Endothelial cell of umbilical vein (primary cell): ENCODE data around the gene DIP2A.

Experiments
- CTCF ChIP-seq, 2 donors: IDR thresholded peaks; 1 replicate in 1 of 2; 2 replicates in 1 of 2; pipeline ENCODE4 v1.5.1; 2011; ENCODE audit warnings: low read length in 2 of 2, mild to moderate bottlenecking in 2 of 2, moderate library complexity in 2 of 2, control low read depth in 1 of 2, inconsistent platforms in 1 of 2, low read depth in 1 of 2; ENCODE audit not compliant: insufficient read depth in 1 of 2; ENCODE audit errors: extremely low read depth in 1 of 2
- EZH2 ChIP-seq: IDR thresholded peaks from 2 replicates; pipeline ENCODE4 v1.6.1; 2012; ENCODE audit warnings: borderline replicate concordance, low read depth, mild to moderate bottlenecking, moderate library complexity, low read length, inconsistent platforms; ENCODE audit not compliant: severe bottlenecking
- JUN ChIP-seq: IDR thresholded peaks from 2 replicates; pipeline ENCODE4 v1.6.1; 2011; ENCODE audit warnings: borderline replicate concordance, low read depth; ENCODE audit not compliant: insufficient read length, insufficient read depth
- POLR2A ChIP-seq: IDR thresholded peaks from 2 replicates; pipeline ENCODE4 v1.6.1; 2012; ENCODE audit warnings: low read depth, mild to moderate bottlenecking, control low read depth, low read length
- POLR2AphosphoS5 ChIP-seq: IDR thresholded peaks from 2 replicates; pipeline ENCODE4 v1.6.1; 2012; ENCODE audit warnings: low read depth, mild to moderate bottlenecking, control low read depth, low read length, moderate library complexity; ENCODE audit not compliant: insufficient read depth

GRCh38 chr21:46596201-46596600 is 137.5 kb downstream of the DIP2A start:
- TF ChIP-seq EZH2 (no peak), CTCF (IDR thresholded peaks at IDR 0.05; ENCODE audit: extremely low read depth in 1 of 2, insufficient read depth in 1 of 2, low read depth in 1 of 2, low read length in 2 of 2) (no peak), POLR2AphosphoS5 (no peak), POLR2A (no peak), JUN (no peak)
